Duodenal mucosa (tissue), 2 donors: Measurements from ENCODE around the gene SLAMF6.
"Not testable (repeated sequence)": the region's sequence is repeated elsewhere in the genome, so short reads cannot be mapped to it uniquely, and the experiment has no call there.

ENCODE experiments used
- H3K27ac ChIP-seq: one replicate; pipeline ENCODE4 v1.7.0; 2013; ENCODE audit warnings: low read depth, low read length
- H3K27me3 ChIP-seq, 2 donors: one replicate each; pipeline ENCODE4 v1.7.0; 2013; ENCODE audit warnings: low read length in 2 of 2, control low read depth in 1 of 2; ENCODE audit not compliant: insufficient read depth in 2 of 2, control insufficient read depth in 1 of 2
- H3K36me3 ChIP-seq, 2 donors: one replicate each; pipeline ENCODE4 v1.7.0; 2013; ENCODE audit warnings: low read length in 2 of 2, control low read depth in 1 of 2; ENCODE audit not compliant: insufficient read depth in 2 of 2, control insufficient read depth in 1 of 2
- H3K4me1 ChIP-seq, 2 donors: one replicate each; pipeline ENCODE4 v1.7.0; 2013; ENCODE audit warnings: low read length in 2 of 2, control low read depth in 1 of 2; ENCODE audit not compliant: insufficient read depth in 2 of 2, control insufficient read depth in 1 of 2
- H3K4me3 ChIP-seq, 2 donors: one replicate each; pipeline ENCODE4 v1.7.0; 2013; ENCODE audit warnings: low read length in 2 of 2, low read depth in 1 of 2
- H3K9ac ChIP-seq, 2 donors: one replicate each; pipeline ENCODE4 v1.7.0; 2013; ENCODE audit warnings: low read length in 2 of 2, low read depth in 1 of 2
- H3K9me3 ChIP-seq, 2 donors: one replicate each; pipeline ENCODE4 v1.7.0; 2013; ENCODE audit warnings: low read length in 2 of 2, control low read depth in 1 of 2; ENCODE audit not compliant: control insufficient read depth in 1 of 2

The SLAMF6 gene

DNA sequence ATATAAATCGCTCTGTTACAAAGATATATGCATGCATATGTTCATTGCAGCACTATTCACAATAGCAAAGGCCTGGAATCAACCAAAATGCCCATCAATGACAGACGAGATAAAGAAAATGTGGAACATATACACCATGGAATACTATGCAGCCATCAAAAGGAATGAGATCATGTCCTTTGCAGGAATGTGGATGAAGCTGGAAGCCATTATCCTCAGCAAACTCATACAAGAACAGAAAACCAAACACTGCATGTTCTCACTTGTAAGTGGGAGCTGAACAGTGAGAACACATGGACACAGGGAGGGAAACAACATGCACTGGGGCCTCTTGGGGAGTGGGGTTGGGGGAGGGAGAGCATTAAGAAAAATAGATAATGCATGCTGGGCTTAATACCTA, 5.5 kb downstream of the SLAMF6 start:
- not testable (repeated sequence) for H3K9ac ChIP-seq, H3K4me1 ChIP-seq, H3K4me3 ChIP-seq, H3K36me3 ChIP-seq, H3K27ac ChIP-seq, H3K9me3 ChIP-seq, H3K27me3 ChIP-seq

GRCh38 chr1:160515908-160516307, 7.1 kb downstream of the SLAMF6 start:
- H3K9ac ChIP-seq, H3K27me3 ChIP-seq, H3K4me3 ChIP-seq, H3K9me3 ChIP-seq, H3K36me3 ChIP-seq, H3K27ac ChIP-seq, H3K4me1 ChIP-seq: not testable (repeated sequence)

GRCh38 chr1:160504651-160505050, 18.4 kb downstream of the SLAMF6 start:
- H3K27me3 ChIP-seq: no peaks in the 10 kb centered on the region
- H3K4me1 ChIP-seq: no peaks in the 10 kb centered on the region
- no peak overlapping the region for H3K27ac ChIP-seq
- H3K9ac ChIP-seq: no peak overlapping the region
- no peaks in the 10 kb centered on the region for H3K36me3 ChIP-seq
- peaks cover 0 to 11% of the 10 kb centered on the region in 2 donors for H3K9me3 ChIP-seq
- no peak overlapping the region for H3K4me3 ChIP-seq

DNA sequence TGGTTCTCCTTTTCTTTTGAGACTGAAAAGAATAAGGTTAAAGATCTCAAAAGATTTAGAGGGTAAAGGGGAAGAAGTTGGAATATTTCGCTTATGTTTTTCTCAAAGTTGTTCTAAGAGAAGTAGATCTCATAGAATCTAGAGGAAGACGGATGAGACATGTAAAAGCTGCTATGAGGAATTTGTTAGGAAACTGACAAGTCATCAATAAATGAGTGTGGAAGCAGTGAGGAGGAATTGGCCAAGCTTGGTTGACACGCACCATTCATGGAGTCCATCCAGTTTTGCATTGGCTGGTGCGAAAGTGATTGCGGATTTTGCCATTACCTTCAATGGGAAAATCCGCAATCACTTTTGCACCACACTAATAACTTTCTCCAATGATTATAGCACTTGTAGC, 20.0 kb downstream of the SLAMF6 start:
- Histone ChIP-seq H3K9ac (no peak overlapping the region), H3K9me3 (peaks cover 0 to 11% of the 10 kb centered on the region in 2 donors), H3K27me3 (no peaks in the 10 kb centered on the region), H3K4me3 (no peak overlapping the region), H3K4me1 (no peaks in the 10 kb centered on the region), H3K27ac (no peak overlapping the region), H3K36me3 (no peaks in the 10 kb centered on the region)

GRCh38 chr1:160500321-160500990, 22.6 kb downstream of the SLAMF6 start:
- Histone ChIP-seq H3K4me1 (no peaks in the 10 kb centered on the region), H3K27ac (no peak overlapping the region), H3K27me3 (no peaks in the 10 kb centered on the region), H3K4me3 (no peak overlapping the region), H3K36me3 (no peaks in the 10 kb centered on the region), H3K9ac (no peak overlapping the region), H3K9me3 (no peaks in the 10 kb centered on the region)

GRCh38 chr1:160499631-160500030, 23.4 kb downstream of the SLAMF6 start:
- Histone ChIP-seq H3K4me1 (no peaks in the 10 kb centered on the region), H3K27me3 (no peaks in the 10 kb centered on the region), H3K4me3 (no peak overlapping the region), H3K9ac (no peak overlapping the region), H3K36me3 (no peaks in the 10 kb centered on the region), H3K27ac (no peak overlapping the region), H3K9me3 (no peaks in the 10 kb centered on the region)

DNA sequence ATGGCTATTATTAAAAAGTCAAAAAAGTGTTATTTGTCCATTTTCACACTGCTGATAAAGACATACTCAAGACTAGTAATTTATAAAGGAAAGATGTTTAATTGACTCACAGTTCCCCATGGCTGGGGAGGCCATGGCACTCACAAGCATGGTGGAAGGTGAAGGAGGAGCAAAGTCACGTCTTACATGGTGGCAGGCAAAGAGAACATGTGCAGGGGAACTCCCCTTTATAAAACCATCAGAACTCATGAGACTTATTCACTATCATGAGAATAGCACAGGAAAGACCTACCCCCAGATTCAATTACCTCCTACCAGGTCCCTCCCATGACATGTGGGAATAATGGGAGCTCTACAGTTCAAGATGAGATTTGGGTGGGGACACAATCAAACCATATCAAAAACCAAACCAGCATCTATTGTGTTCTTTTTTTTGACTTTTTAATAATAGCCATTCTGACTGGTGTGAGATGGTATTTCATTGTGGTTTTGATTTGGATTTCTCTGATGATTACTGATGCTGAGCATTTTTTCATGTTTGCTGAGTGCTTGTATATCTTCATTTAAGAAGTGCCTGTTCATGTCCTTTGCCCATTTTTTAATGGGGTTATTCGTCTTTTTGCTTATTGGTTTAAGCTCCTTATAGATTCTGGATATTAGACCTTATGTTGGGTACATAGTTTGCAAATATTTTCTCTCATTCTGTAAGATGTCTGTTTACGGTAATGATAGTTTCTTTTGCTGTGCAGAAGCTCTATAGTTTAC, 24.6 kb downstream of the SLAMF6 start:
- not testable (repeated sequence) for H3K27me3 ChIP-seq, H3K4me3 ChIP-seq, H3K36me3 ChIP-seq, H3K9me3 ChIP-seq, H3K4me1 ChIP-seq, H3K27ac ChIP-seq, H3K9ac ChIP-seq

- H3K4me3 ChIP-seq: no peak overlapping the region
- H3K9me3 ChIP-seq: no peaks in the 10 kb centered on the region
- H3K27ac ChIP-seq: no peak overlapping the region
- no peaks in the 10 kb centered on the region for H3K27me3 ChIP-seq
- no peaks in the 10 kb centered on the region for H3K4me1 ChIP-seq
- no peaks in the 10 kb centered on the region for H3K36me3 ChIP-seq
- no peak overlapping the region for H3K9ac ChIP-seq
Observed at GRCh38 chr1:160496334-160496733, 26.7 kb downstream of the SLAMF6 start.

DNA sequence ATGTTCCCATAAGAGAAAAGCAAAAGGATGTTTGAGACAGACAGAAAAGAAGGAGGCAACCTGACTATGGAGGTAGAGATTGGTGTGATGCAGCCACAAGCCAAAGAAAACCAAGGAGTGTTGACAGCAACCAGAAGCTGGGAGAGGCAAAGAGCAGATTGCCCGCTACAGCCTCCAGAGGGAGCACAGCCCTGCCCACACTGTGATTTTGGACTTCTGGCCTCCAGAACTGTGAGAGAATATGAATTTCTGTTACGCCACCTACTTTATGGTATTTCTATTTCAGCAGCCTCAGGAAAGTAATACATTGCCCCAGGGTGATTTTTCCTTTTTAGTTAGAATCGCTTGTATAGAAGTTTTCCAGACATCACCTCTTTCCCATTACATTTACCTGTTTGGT, 28.4 kb downstream of the SLAMF6 start:
- H3K36me3 ChIP-seq: peaks cover 0 to 3% of the 10 kb centered on the region in 2 donors

GRCh38 chr1:160492617-160493016, 30.4 kb downstream of the SLAMF6 start:
- Histone ChIP-seq H3K27ac (no peak overlapping the region), H3K27me3 (no peaks in the 10 kb centered on the region), H3K4me1 (no peaks in the 10 kb centered on the region), H3K9ac (no peak overlapping the region), H3K36me3 (peaks cover 0 to 3% of the 10 kb centered on the region in 2 donors), H3K4me3 (no peak overlapping the region), H3K9me3 (no peaks in the 10 kb centered on the region)

More for the DNA sequence above, 28.4 kb downstream of the SLAMF6 start:
- Histone ChIP-seq H3K4me1 (no peaks in the 10 kb centered on the region), H3K27me3 (no peaks in the 10 kb centered on the region), H3K9ac (no peak overlapping the region), H3K27ac (no peak overlapping the region), H3K4me3 (no peak overlapping the region), H3K9me3 (no peaks in the 10 kb centered on the region)
